ENCODE results near the gene COL13A1.

DNA sequence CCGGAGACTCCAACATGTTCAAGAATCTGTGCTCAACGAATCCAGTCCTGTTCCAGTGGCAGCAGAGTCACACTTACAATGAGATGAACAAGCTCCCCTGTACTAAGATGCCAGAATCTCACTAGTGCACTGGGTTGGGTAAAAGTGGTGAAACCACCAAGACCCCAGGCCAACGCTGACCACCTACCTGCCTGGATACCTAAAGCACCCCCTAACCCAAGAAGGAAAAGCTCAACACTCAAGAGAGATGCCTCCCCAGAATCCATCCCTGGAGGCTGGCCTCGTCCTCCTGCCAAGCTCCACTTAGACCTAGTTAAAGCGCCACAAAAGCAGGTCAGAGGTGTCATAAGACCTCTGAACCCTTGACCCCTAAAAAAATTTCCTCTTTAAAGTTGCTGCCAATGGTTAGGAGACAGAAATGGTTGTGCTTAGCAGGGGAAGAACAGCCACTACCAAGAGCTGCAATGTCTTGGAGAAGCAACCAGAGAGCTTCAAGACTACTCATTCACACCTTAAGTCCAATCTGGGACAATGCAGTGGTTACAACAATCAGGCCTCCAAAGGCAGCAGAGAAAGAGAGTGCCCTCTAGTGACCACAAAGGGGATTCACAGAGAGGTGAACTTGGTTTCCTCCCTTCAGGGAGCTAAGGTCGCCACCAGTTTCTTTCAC is 156.3 kb downstream of the COL13A1 start:
- TF ChIP-seq POLR2A (IDR thresholded peaks at IDR 0.05) (no peak), CTCF (IDR thresholded peaks at IDR 0.05 in 8 of 11, conservative IDR thresholded peaks at IDR 0.05 in 3 of 11) (peak in 8 of 11 experiments; percentile 41 to 82 (median 69))
